Activated T-cell treated with anti-CD3 and anti-CD28 coated beads, Interleukin-2, amount 50 U/mL, for 72 hours (primary cell): ENCODE data around the gene MED13. TPM values are rescaled to one million over a fixed set of nuclear protein-coding genes. Genes with fewer than 3 reads are reported as not detected.

Experiments used
- ATAC-seq, 2 donors: fragments of 150-1000 bp; cut with Tn5 transposase; replicated peaks in 1 of 2; 2 replicates each; pipeline ENCODE4 v1.10.0; 2021; ENCODE audit warnings: moderate library complexity in 2 of 2, mild to moderate bottlenecking in 1 of 2
- DNase-seq, 2 donors: peaks; one replicate each; pipeline ENCODE4 v3.0.0; 2021 to 2022; ENCODE audit warnings: mixed read lengths in 1 of 2
- H3K27ac Mint-ChIP-seq: one replicate; pipeline ENCODE4 v1.8.0; 2022; ENCODE audit warnings: mild to moderate bottlenecking, moderate library complexity, mixed read lengths
- H3K27me3 Mint-ChIP-seq: one replicate; pipeline ENCODE4 v1.8.0; 2022; ENCODE audit warnings: low read depth, mixed read lengths
- H3K36me3 Mint-ChIP-seq, 2 donors: one replicate each; pipeline ENCODE4 v1.8.0; 2022; ENCODE audit warnings: mixed read lengths in 2 of 2, mild to moderate bottlenecking in 1 of 2; ENCODE audit not compliant: insufficient read depth in 2 of 2
- H3K4me1 Mint-ChIP-seq: one replicate; pipeline ENCODE4 v1.8.0; 2022; ENCODE audit warnings: low read depth, mixed read lengths
- H3K4me3 Mint-ChIP-seq, 2 donors: one replicate each; pipeline ENCODE4 v1.8.0; 2022; ENCODE audit warnings: mild to moderate bottlenecking in 2 of 2, mixed read lengths in 2 of 2, moderate library complexity in 2 of 2
- H3K9me3 Mint-ChIP-seq, 2 donors: one replicate each; pipeline ENCODE4 v1.8.0; 2022; ENCODE audit warnings: mixed read lengths in 2 of 2
- total RNA-seq, 2 donors: library from RNA; stranded (reverse); gene quantifications; one replicate each; pipeline ENCODE4 v1.2.3, GENCODE V29; 2022

MED13 gene
- total RNA-seq, 2 donors from 2014 or later: 59.9 to 61.6 TPM

DNA sequence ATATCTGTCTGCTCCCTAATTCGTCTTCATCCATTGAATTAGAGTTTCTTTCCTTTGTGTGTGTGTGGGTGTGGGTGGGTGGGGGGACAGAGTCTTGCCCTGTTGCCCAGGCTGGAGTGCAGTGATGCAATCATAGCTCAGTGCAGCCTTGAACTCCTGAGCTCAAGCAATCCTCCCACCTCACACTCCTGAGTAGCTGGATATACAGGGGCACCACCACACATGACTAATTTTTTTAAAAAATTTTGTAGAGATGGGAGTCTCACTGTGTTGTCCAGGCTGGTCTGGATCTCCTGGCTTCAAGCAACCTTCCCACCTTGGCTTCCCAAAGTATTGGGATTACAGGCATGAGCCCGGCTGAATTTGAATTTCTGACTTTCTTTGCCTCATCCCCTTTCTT is 34.5 kb upstream of the MED13 start:
- H3K27ac Mint-ChIP-seq: no peak overlapping the region
- no peak for ATAC-seq
- no peak overlapping the region for H3K4me3 Mint-ChIP-seq

DNA sequence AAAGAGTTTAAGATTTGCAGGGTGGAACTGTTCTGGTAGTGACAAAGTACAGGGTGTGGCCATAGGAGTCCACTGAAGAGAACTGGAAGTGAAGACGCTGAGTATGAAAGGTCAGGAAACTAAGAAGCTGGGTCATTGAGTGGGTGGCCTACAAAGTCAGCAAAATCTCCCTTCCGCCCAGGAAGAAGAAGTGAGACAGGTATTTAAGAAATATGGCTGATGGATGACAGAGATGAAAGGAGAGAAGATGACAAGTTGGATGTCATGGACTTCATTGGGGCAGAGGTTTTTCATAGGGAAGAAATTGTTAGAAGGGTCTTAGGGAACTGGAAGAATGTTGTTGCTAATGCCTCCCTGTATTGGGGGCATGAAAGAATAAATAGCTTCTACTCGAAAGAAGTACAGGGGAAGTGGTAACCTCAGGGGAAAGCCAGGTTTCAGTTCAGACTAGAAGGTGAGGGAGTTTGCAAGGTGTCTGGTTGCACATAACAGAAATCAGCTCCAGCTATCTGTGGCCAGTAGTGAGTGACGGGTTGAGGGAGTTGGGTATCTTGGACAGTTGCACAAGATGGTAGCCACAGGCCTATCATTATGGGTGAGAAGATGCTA is 33.6 kb upstream of the MED13 start:
- DNase-seq: peak; percentile 3 to 12
- ATAC-seq: peak; percentile 58 to 71
- H3K4me3 Mint-ChIP-seq: peak overlapping the region; percentile 23

More for the DNA sequence above, 34.5 kb upstream of the MED13 start:
- H3K36me3 Mint-ChIP-seq: no peaks in the 10 kb centered on the region
- H3K4me1 Mint-ChIP-seq: peaks cover 12% of the 10 kb centered on the region
- DNase-seq: no peak
- peaks cover 14% of the 10 kb centered on the region for H3K27me3 Mint-ChIP-seq
- peaks cover 0 to 5% of the 10 kb centered on the region in 2 donors for H3K9me3 Mint-ChIP-seq

DNA sequence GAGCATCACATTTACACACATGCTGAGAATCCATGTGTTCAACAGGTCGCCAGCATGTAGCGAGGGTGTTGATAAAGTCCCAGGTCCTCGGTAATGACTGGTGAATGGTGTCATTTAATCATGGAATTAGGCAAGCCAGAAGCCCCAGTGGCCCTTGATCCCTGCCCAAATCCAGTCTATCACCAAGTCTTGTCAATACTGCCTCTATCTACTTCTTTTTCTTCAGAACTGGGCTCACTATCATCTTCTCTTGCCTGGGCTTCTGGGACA is 31.3 kb upstream of the MED13 start:
- peaks cover 31% of the 10 kb centered on the region for H3K4me1 Mint-ChIP-seq
- H3K4me3 Mint-ChIP-seq: no peak overlapping the region
- no peaks in the 10 kb centered on the region for H3K36me3 Mint-ChIP-seq
- no peak for DNase-seq
- no peak for ATAC-seq
- peaks cover 14% of the 10 kb centered on the region for H3K27me3 Mint-ChIP-seq
- peaks cover 0 to 5% of the 10 kb centered on the region in 2 donors for H3K9me3 Mint-ChIP-seq
- H3K27ac Mint-ChIP-seq: no peak overlapping the region

More for the DNA sequence above, 33.6 kb upstream of the MED13 start:
- Mint-ChIP-seq H3K27ac (no peak overlapping the region), H3K36me3 (no peaks in the 10 kb centered on the region), H3K4me1 (peaks cover 19% of the 10 kb centered on the region), H3K9me3 (peaks cover 0 to 5% of the 10 kb centered on the region in 2 donors), H3K27me3 (peaks cover 14% of the 10 kb centered on the region)

DNA sequence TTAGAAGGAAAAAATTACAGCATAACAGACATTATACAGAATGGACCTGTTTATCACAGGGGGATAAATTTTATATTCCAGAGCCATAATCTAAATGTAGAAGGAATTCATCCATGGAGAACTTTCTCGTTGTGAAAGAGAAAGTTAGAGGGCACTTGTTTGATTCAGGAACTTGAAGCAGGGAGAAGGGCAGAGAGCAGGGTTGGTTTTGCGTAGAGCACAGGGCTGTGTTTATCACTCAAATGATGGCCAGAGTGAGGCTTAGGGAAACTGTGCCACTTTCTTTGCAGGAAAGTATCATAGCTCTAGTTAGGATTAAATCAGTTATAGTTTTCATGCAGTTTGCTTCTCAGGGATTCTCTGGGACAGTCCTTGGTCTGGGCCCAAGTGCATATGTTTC is 29.1 kb upstream of the MED13 start:
- no peak overlapping the region for H3K27ac Mint-ChIP-seq
- H3K4me1 Mint-ChIP-seq: peaks cover 31% of the 10 kb centered on the region
- H3K4me3 Mint-ChIP-seq: no peak overlapping the region
- H3K9me3 Mint-ChIP-seq: peaks cover 0 to 5% of the 10 kb centered on the region in 2 donors
- no peaks in the 10 kb centered on the region for H3K27me3 Mint-ChIP-seq
- no peaks in the 10 kb centered on the region for H3K36me3 Mint-ChIP-seq
- ATAC-seq: no peak
- DNase-seq: no peak

DNA sequence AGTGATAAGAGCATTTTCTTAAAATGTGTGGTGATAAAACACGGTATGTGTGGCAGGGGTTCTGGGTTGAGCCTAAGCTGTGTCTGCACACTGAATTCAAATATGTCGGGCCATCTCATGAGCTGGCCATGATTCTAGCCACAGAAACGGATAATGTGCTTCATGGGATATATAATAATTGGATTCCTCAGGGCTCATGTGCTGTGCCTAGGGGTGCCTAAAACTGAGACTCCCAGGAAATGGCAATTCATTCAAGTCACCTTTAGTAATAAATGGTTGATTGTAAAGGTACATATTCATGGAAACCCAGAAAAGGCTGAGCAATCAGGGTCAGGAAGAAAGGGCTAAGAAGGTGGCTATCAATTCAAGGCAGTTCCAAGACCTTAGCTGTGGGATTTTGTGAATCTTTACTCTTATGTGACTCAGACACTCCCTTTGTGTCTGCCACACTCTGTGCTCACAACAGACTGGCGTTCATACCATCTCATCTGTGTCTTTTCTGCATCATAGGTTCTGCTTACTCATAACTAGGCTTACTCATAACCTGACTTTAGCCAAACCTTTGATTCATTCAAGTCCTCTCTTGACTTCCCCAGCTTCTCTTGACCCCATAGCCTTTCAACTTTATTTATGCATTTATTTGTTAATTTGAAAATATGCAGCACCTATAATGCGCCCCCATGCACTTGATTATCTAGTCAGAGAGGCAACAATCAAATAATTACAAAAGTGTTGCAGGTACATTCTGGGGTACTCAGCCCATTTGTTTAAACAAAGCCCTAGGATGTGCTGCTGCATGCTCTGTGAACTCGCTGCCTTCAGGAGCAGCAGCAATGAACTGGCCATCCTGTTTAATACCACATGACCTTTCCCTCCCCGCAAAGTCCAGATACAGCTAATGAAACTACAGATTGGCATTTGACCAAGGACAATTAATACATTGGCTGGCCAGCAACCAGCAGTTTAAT is 28.4 kb upstream of the MED13 start:
- Mint-ChIP-seq H3K4me3 (no peak overlapping the region), H3K27ac (no peak overlapping the region), H3K9me3 (peaks cover 0 to 1% of the 10 kb centered on the region in 2 donors), H3K36me3 (no peaks in the 10 kb centered on the region), H3K4me1 (peaks cover 24% of the 10 kb centered on the region), H3K27me3 (no peaks in the 10 kb centered on the region)
- peak; percentile 46 to 57 for DNase-seq
- peak; percentile 100 for ATAC-seq

DNA sequence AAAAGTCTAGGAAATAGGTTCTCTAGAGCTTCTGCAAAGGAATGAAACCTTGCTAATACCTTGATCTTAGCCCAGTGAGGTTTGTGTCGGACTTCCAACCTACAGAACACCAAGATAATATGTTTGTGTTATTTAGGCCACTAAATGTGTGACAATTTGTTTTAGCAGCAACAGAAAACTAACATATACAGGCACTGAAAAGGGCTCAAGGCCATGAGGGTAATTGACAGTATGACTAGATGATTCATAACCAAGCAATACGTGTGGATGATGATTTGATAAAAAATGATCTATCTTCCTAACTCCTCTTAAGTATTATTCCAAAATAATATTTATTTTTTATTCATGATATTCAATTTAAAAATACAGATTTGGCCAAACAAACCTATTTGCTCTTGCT is 27.7 kb upstream of the MED13 start:
- ATAC-seq (no peak), DNase-seq (no peak)
- Mint-ChIP-seq H3K27ac (no peak overlapping the region), H3K36me3 (no peaks in the 10 kb centered on the region), H3K4me1 (peaks cover 19% of the 10 kb centered on the region), H3K4me3 (no peak overlapping the region), H3K27me3 (no peaks in the 10 kb centered on the region), H3K9me3 (no peaks in the 10 kb centered on the region)

DNA sequence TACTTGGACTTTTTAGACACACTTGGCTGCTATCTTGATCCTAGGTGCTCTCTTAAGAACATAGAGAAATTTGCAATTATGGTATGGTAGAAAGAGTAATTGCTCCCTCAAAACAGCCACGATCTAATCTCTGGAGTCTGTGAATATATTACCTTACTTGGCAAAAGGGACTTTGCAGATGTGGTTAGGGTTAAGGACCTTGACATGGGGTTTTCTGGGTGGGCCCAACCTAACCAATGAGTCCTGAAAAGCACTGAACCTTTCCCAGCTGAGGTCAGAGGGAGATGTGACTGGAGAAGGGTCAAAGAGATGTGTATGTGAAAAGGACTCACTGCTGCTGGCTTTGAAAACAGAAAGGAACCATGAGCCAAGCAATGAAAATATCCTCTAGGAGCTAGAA is 26.7 kb upstream of the MED13 start:
- Mint-ChIP-seq H3K36me3 (no peaks in the 10 kb centered on the region), H3K27me3 (no peaks in the 10 kb centered on the region), H3K4me1 (peaks cover 19% of the 10 kb centered on the region), H3K9me3 (no peaks in the 10 kb centered on the region), H3K4me3 (no peak overlapping the region), H3K27ac (no peak overlapping the region)
- ATAC-seq: no peak
- no peak for DNase-seq

DNA sequence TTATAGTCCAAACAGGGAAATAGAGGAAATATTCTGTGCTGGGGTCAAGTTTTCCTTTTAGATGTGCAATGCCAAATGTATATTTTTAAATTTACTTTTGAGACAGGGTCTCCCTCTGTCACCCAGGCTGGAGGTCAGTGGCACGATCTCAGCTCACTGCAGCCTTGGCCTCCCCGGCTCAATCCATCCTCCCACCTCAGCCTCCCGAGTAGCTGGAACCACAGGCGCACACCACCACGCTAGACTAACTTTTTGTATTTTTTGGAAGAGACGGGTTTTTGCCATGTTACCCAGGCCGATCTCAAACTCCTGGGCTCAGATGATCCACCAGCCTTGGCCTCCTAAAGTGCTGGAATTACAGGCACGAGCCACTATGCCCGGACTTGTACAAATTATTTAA is 25.8 kb upstream of the MED13 start:
- Mint-ChIP-seq H3K4me3 (no peak overlapping the region), H3K27me3 (no peaks in the 10 kb centered on the region), H3K27ac (no peak overlapping the region), H3K36me3 (no peaks in the 10 kb centered on the region), H3K9me3 (no peaks in the 10 kb centered on the region), H3K4me1 (peaks cover 23% of the 10 kb centered on the region)
- no peak for DNase-seq
- no peak for ATAC-seq

DNA sequence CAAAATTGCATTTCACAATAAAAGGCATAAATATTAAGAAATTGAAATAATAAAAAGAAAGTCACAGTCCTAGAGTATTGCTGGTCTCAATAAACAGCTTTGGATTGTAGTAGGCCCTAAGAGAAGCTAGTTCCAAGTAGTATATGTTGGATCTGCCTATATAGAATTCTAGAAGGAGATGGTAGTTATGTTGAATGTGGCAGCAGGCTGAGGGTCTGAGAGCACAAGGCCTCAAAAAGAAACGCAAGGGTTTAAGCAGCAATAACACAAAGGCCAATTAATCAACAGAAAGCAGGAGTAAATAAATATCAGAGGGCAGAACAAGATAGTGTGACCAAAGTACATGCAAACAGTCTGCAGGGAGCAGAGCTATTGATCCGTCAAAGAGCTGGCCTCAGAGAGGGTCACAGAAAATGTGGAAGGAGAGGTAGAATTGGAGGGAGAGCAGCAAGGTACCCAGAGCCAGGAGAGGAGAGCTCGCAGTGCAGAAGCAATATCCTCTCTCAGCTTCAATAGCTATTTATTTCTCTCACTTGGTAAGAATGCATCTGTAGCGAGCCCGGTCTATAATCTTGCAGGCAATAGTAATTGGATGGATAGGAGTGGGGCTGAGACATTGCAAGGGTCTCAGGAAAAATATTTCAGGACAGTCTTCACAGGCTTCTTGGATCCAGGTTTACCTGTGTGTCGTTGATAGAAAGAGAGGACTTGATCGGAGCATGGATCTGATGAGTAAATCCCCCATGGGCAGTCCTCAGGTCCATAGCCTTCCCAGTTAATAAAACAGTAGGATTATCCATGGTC is 25.1 kb upstream of the MED13 start:
- no peak overlapping the region for H3K27ac Mint-ChIP-seq
- H3K27me3 Mint-ChIP-seq: no peaks in the 10 kb centered on the region
- H3K4me3 Mint-ChIP-seq: no peak overlapping the region
- ATAC-seq: no peak
- DNase-seq: no peak
- no peaks in the 10 kb centered on the region for H3K36me3 Mint-ChIP-seq
- peaks cover 27% of the 10 kb centered on the region for H3K4me1 Mint-ChIP-seq
- no peaks in the 10 kb centered on the region for H3K9me3 Mint-ChIP-seq

DNA sequence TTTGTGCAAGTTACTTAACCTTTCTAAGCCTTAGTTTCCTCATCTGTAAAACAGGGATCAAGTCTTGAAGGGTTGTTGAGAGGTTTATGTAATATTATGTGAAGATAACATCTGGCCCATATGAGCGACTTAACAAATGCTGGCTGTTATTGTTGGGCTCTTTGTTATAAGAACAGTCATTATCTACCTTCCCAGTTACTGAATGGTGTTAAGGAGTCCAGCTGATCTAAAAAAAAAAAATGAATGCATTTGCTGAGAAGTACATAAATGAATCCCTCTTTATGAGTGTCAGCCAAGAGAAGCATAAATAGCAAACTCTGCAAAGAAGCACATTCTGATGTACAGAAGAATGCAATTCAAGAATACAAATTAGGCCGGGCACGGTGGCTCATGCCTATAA is 24.3 kb upstream of the MED13 start:
- peaks cover 32% of the 10 kb centered on the region for H3K4me1 Mint-ChIP-seq
- H3K9me3 Mint-ChIP-seq: no peaks in the 10 kb centered on the region
- ATAC-seq: no peak
- H3K27me3 Mint-ChIP-seq: no peaks in the 10 kb centered on the region
- H3K36me3 Mint-ChIP-seq: no peaks in the 10 kb centered on the region
- H3K27ac Mint-ChIP-seq: no peak overlapping the region
- H3K4me3 Mint-ChIP-seq: no peak overlapping the region
- no peak for DNase-seq

DNA sequence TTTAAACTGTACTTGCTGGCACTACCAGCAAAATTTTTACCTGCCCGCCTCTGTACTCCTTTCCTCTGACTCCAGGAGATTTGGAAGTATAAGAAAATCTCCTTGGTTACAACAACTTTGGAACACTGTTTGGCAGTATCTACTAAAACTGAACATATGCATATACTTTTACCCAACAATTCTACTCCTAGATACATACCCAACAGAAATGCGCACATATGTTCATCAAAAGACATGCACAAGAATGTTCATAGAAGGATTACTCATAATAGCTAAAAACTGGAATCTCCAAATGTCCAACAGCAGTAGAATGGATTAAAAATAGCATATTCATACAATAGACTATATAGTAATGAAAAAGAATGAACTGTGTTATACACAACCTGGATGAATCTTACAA is 21.7 kb upstream of the MED13 start:
- H3K4me1 Mint-ChIP-seq: peaks cover 14% of the 10 kb centered on the region
- H3K9me3 Mint-ChIP-seq: no peaks in the 10 kb centered on the region
- no peaks in the 10 kb centered on the region for H3K27me3 Mint-ChIP-seq
- no peaks in the 10 kb centered on the region for H3K36me3 Mint-ChIP-seq
- ATAC-seq: no peak
- DNase-seq: no peak
- no peak overlapping the region for H3K4me3 Mint-ChIP-seq
- H3K27ac Mint-ChIP-seq: no peak overlapping the region

DNA sequence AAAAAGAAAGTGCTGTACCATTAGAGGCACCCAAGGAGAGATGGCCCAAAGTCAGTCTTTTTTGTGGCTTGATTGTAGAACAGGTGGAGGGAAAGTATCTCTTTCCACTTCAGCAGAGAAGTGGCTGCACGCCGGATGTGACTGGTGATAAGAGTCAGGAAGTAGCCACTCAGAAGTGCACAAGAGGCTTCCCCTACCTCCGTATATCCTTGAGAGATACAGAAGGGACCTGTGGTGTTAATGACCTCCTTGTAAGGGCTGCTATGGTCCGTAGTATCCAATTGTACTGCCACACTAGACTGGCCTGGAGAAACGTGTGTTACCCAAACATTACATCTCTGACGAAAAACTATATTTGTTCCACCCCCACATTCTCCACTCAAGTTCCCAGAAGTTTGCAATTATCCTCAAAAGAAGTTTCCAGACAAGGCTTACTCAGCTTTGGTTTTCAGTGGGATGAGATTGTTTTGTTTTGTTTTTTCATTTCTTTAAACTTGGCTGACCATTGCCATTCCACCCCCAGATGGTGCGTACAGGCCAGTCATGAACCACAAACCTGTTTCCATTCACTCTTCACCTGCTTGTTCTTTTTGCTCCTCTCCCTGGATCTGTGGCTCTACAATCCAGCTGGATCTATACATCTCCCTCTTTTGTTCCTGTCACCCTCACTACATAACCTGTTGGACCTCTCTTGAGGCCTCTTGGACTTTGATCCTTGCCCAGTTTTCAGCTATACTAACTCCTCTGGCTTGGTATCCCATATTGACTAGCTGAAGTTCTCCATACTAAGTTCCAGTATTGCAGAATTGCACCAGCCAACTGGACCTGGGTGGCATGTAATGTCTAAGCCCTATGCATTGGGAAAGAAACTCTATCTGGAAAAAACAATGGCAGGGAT is 20.7 kb upstream of the MED13 start:
- ATAC-seq: peak; percentile 49 to 81
- Mint-ChIP-seq H3K36me3 (no peaks in the 10 kb centered on the region), H3K4me3 (no peak overlapping the region), H3K27me3 (no peaks in the 10 kb centered on the region), H3K4me1 (peaks cover 14% of the 10 kb centered on the region), H3K9me3 (no peaks in the 10 kb centered on the region), H3K27ac (no peak overlapping the region)
- DNase-seq: peak; percentile 7 to 26
